ENCODE results near the gene HNRNPUL1.

The HNRNPUL1 gene

DNA sequence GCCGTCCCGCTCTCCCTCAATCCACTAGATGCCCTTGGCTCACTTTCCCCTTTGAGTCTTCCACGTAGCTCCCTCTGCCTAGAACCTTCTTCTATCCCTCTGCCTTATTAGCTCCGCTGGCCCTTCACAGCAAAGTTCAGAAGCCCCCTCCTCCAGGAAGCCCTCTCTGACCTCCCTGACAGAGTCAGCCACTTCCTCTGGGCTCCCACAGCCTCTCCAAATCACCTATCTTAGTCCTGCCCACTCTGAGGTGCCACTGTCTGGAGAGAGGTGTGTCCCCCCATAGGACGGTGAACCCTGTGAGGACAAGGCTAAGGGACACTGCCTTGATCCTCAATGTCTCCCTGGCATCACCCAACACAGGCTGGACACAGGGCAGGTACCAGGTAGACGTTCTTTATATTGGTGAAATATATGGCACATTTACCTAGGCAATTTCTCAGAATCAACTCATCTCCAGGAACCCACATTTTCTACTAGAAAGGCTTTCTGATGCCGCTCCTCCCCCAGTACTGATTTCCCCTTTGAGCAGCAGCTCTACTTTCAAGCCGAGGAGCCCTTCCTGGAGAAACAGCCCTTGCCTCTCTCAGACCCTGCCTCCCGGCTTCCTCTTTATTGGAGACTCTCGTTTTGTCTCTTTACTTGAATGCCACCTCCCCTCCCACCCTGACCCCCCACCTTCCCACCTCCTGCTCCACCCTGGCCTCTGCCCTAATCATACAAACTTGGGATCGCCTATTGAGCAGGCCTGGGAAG, 93.0 kb downstream of the HNRNPUL1 start:
- no peak overlapping the region for H3K27ac ChIP-seq
- TF ChIP-seq, protein P1, sequence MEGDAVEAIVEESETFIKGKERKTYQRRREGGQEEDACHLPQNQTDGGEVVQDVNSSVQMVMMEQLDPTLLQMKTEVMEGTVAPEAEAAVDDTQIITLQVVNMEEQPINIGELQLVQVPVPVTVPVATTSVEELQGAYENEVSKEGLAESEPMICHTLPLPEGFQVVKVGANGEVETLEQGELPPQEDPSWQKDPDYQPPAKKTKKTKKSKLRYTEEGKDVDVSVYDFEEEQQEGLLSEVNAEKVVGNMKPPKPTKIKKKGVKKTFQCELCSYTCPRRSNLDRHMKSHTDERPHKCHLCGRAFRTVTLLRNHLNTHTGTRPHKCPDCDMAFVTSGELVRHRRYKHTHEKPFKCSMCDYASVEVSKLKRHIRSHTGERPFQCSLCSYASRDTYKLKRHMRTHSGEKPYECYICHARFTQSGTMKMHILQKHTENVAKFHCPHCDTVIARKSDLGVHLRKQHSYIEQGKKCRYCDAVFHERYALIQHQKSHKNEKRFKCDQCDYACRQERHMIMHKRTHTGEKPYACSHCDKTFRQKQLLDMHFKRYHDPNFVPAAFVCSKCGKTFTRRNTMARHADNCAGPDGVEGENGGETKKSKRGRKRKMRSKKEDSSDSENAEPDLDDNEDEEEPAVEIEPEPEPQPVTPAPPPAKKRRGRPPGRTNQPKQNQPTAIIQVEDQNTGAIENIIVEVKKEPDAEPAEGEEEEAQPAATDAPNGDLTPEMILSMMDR (conservative IDR thresholded peaks at IDR 0.05), result no peak
- no peak for TF ChIP-seq ZFX (IDR thresholded peaks at IDR 0.05)

Data from C4-2B (cell line).